HepG2 (cell line): ENCODE measurements around the gene CHID1. TPM values are rescaled to one million over a fixed set of nuclear protein-coding genes. Genes with fewer than 3 reads are reported as not detected.

Experiments used
- ATF7 ChIP-seq, 2 experiments: fragments of 450-650 bp in 1 of 2; sonication (generic) in 1 of 2; formaldehyde crosslinking in 1 of 2; IDR thresholded peaks; 2 replicates each; pipeline versions ENCODE4 v1.4.0 to v1.6.1; 2016 to 2020; ENCODE audit warnings: antibody characterized with exemption in 1 of 2, mild to moderate bottlenecking in 1 of 2, missing genetic modification reagents in 1 of 2
- CREB3 ChIP-seq: sonication (generic); formaldehyde crosslinking; IDR thresholded peaks from 2 replicates; pipeline ENCODE4 v1.5.0; 2020; ENCODE audit warnings: missing genetic modification reagents
- IRF1 ChIP-seq: sonication (generic); formaldehyde crosslinking; IDR thresholded peaks from 2 replicates; pipeline ENCODE4 v1.4.0; 2020; ENCODE audit warnings: low read depth, mild to moderate bottlenecking, missing genetic modification reagents
- IRF2 ChIP-seq: IDR thresholded peaks from 2 replicates; pipeline ENCODE4 v1.6.1; 2018; ENCODE audit warnings: missing genetic modification reagents, missing compliant biosample characterization
- KMT2B ChIP-seq: IDR thresholded peaks from 2 replicates; pipeline ENCODE4 v1.6.1; 2016; ENCODE audit warnings: missing genetic modification reagents, missing compliant biosample characterization
- MAX ChIP-seq: IDR thresholded peaks from 2 replicates; pipeline ENCODE4 v1.6.1; 2012; ENCODE audit warnings: inconsistent platforms
- MAZ ChIP-seq, 2 experiments: sonication (generic) in 1 of 2; formaldehyde crosslinking in 1 of 2; IDR thresholded peaks; 2 replicates each; pipeline versions ENCODE4 v1.5.0 to v1.6.1; 2012 to 2020; ENCODE audit warnings: low read depth in 2 of 2, mild to moderate bottlenecking in 2 of 2, borderline replicate concordance in 1 of 2, improper control_type of control experiment in 1 of 2, low read length in 1 of 2, missing genetic modification reagents in 1 of 2, moderate library complexity in 1 of 2
- MEIS1 ChIP-seq: sonication (generic); formaldehyde crosslinking; IDR thresholded peaks from 2 replicates; pipeline ENCODE4 v1.9.0; 2021; ENCODE audit warnings: mild to moderate bottlenecking, missing genetic modification reagents, moderate library complexity, borderline replicate concordance
- NCOA2 ChIP-seq: sonication (generic); formaldehyde crosslinking; IDR thresholded peaks from 2 replicates; pipeline ENCODE4 v1.8.0; 2022; ENCODE audit warnings: inconsistent platforms
- PATZ1 ChIP-seq: sonication (generic); formaldehyde crosslinking; IDR thresholded peaks from 2 replicates; pipeline ENCODE4 v1.4.0; 2020; ENCODE audit warnings: missing genetic modification reagents
- PITX1 ChIP-seq: sonication (generic); formaldehyde crosslinking; IDR thresholded peaks from 2 replicates; pipeline ENCODE4 v1.5.1; 2020; ENCODE audit warnings: mild to moderate bottlenecking, missing genetic modification reagents
- RELA ChIP-seq: sonication (generic); formaldehyde crosslinking; IDR thresholded peaks from 2 replicates; pipeline ENCODE4 v1.4.0; 2020; ENCODE audit warnings: missing genetic modification reagents
- RFX5 ChIP-seq: IDR thresholded peaks from 2 replicates; pipeline ENCODE4 v1.6.1; 2011; ENCODE audit warnings: low read depth, low read length, improper control_type of control experiment
- TMF1 ChIP-seq: sonication (generic); formaldehyde crosslinking; IDR thresholded peaks from 2 replicates; pipeline ENCODE4 v1.8.1; 2022; ENCODE audit warnings: low read depth, missing genetic modification reagents
- U2AF1 ChIP-seq: fragments of 200-400 bp; formaldehyde crosslinking; optimal IDR thresholded peaks from 2 replicates; pipeline ENCODE3; 2017; ENCODE audit warnings: mild to moderate bottlenecking, low read depth, low read length
- ZBTB37 ChIP-seq: sonication (generic); formaldehyde crosslinking; IDR thresholded peaks from 2 replicates; pipeline ENCODE4 v1.4.0; 2020; ENCODE audit warnings: mild to moderate bottlenecking, missing genetic modification reagents
- ZNF160 ChIP-seq: sonication (generic); formaldehyde crosslinking; IDR thresholded peaks from 2 replicates; pipeline ENCODE4 v1.8.0; 2022; ENCODE audit warnings: mild to moderate bottlenecking, inconsistent platforms, missing genetic modification reagents
- ZNF367 ChIP-seq: sonication (generic); formaldehyde crosslinking; IDR thresholded peaks from 2 replicates; pipeline ENCODE4 v1.4.0; 2020; ENCODE audit warnings: missing genetic modification reagents, borderline replicate concordance
- ZNF639 ChIP-seq: conservative IDR thresholded peaks from 2 replicates; pipeline ENCODE4 v1.6.1; 2018; ENCODE audit warnings: missing genetic modification reagents
- ZNF720 ChIP-seq: sonication (generic); formaldehyde crosslinking; IDR thresholded peaks from 2 replicates; pipeline ENCODE4 v1.4.0; 2020; ENCODE audit warnings: missing genetic modification reagents
- ZNF747 ChIP-seq: sonication (generic); formaldehyde crosslinking; IDR thresholded peaks from 2 replicates; pipeline ENCODE4 v1.8.1; 2023; ENCODE audit warnings: missing genetic modification reagents, mild to moderate bottlenecking, borderline replicate concordance
- polyA plus RNA-seq, 8 experiments: library from polyadenylated mRNA; depleted of rRNA in 3 of 8; stranded (reverse) in 7 of 8; unstranded in 1 of 8; fragments of >200 nt; fragmentation: Illumina TruSeq in 4 of 8; extraction: Trizol in 4 of 8; gene quantifications; 2 replicates each; pipeline versions ENCODE4 v1.2.1 to v1.2.3, GENCODE V29; 2011 to 2016; ENCODE audit warnings: low read depth in 4 of 8, missing spikeins in 1 of 8, mixed read lengths in 1 of 8; ENCODE audit not compliant: insufficient read depth in 1 of 8
- total RNA-seq, 5 experiments: library from RNA; depleted of rRNA; stranded (reverse); fragments of >200 nt; fragmentation: Illumina TruSeq; extraction: Trizol; gene quantifications; 2 replicates each; pipeline ENCODE4 v1.2.3, GENCODE V29; 2016; ENCODE audit warnings: low read depth in 1 of 5

CHID1 gene
- total and polyA plus RNA-seq, 2 of the 13 experiments (the other 11 are each of a cell fraction or from before 2014, with no cell fraction given) = 65.1 to 93.6 TPM

- TF ChIP-seq KMT2B (CRISPR knock-in tag) (0 out of 2 replicates have a peak, but pooled peaks have one; percentile 62), NCOA2 (peak; percentile 19; the same call in 1 of the 2 replicates), CREB3 (CRISPR knock-in tag) (no peak), RELA (no peak), MAX (peak; percentile 98), MAZ (IDR thresholded peaks at IDR 0.05; ENCODE audit: borderline replicate concordance, low read depth, low read length) (no peak), MAZ (CRISPR knock-in tag; IDR thresholded peaks at IDR 0.05; ENCODE audit: low read depth) (peak; percentile 70; the same call in 1 of the 2 replicates), IRF2 (CRISPR knock-in tag) (peak; percentile 88), ZNF367 (CRISPR knock-in tag) (no peak), ZNF639 (CRISPR knock-in tag) (peak; percentile 65; the same call in 1 of the 2 replicates), ZBTB37 (CRISPR knock-in tag) (no peak), ZNF747 (CRISPR knock-in tag) (peak; percentile 75; the same call in 1 of the 2 replicates), PITX1 (CRISPR knock-in tag) (peak; percentile 78; the same call in 1 of the 2 replicates), TMF1 (CRISPR knock-in tag) (no peak), U2AF1 (no peak), ZNF160 (0 out of 2 replicates have a peak, but pooled peaks have one; percentile 57), MEIS1 (no peak; the same call in 1 of the 2 replicates), ZNF720 (no peak), PATZ1 (CRISPR knock-in tag) (peak; percentile 93), RFX5 (no peak), IRF1 (CRISPR knock-in tag) (no peak), ATF7 (IDR thresholded peaks at IDR 0.05) (no peak), ATF7 (CRISPR knock-in tag; IDR thresholded peaks at IDR 0.05) (no peak)
Measured at GRCh38 chr11:838441-839279, 72.0 kb downstream of the CHID1 start (continued).
